ENCODE data around the gene UBC. TPM values are rescaled to one million over a fixed set of nuclear protein-coding genes. Genes with fewer than 3 reads are reported as not detected.

Gene UBC
- total and polyA plus RNA-seq, 9 of the 15 experiments (the other 6 are each of a cell fraction or from before 2014, with no cell fraction given): 533 to 1,153 (median 813) TPM

DNA sequence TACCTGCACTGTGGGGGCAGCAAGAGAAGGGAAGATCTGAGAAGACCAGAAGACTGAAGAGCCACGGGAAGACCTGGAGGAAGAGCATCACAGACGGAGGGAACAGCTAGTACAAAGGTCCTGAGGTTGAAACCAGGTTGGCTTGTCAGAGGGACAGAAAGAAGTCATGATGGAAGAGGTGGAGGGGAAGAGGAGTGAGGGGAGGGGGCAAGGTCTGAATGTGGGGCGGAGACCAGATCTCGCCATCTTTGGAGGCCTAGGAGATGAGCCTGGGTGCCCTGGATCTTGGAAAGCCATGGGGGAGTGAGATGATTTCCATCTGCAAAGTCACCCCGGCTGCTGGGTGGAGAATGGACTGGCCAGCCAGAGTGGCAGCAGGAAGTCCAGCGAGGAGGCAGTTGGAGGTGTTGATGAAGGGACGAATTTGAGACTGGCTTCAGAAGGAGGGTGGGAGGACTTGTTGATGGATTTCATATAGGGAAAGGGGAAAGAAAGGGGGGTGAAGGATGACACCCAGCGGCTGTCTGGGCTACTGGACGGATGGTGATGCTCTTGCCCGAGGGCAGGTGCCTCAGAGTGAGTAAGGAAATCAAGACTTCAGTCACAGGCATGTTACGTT, 14.6 kb upstream of the UBC start:
- Histone ChIP-seq H3K4me3 (no peak overlapping the region), H3K9me1 (ENCODE audit: control insufficient read depth, insufficient read depth, low read length) (no peaks in the 10 kb centered on the region), H4K20me1 (replicated peaks; ENCODE audit: control insufficient read depth, insufficient read depth, low read length) (no peaks in the 10 kb centered on the region), H3K9me3 (replicated peaks; ENCODE audit: control insufficient read depth, insufficient read depth, low read depth, low read length) (no peaks in the 10 kb centered on the region), H3K9ac (ENCODE audit: insufficient read depth in 1 of 2, low read depth in 2 of 2, low read length in 2 of 2) (peak overlapping the region in 1 of 2 experiments; percentile 60; a peak in 1 of 4 replicates), H3K27ac (ENCODE audit: extremely low read depth, low read depth, low read length) (no peak overlapping the region), H3K27me3 (ENCODE audit: control insufficient read depth in 2 of 2, insufficient read depth in 2 of 2, low read length in 2 of 2) (no peaks in the 10 kb centered on the region), H3K79me2 (ENCODE audit: control insufficient read depth, insufficient read depth, low read length) (no peaks in the 10 kb centered on the region), H3K36me3 (ENCODE audit: control insufficient read depth, insufficient read depth, low read length) (no peaks in the 10 kb centered on the region), H3K4me2 (ENCODE audit: insufficient read depth, low read length) (peak overlapping the region; percentile 54), H3K4me1 (replicated peaks in 1 of 2; ENCODE audit: control insufficient read depth in 2 of 2, insufficient read depth in 2 of 2, low read length in 2 of 2) (peaks cover 13 to 16% of the 10 kb centered on the region in 2 experiments; a peak in 4 of 5 replicates), H2AFZ (ENCODE audit: low read depth, low read length) (peak overlapping the region; percentile 40)
- ChIA-PET POLR2A (interaction anchor here (0.9 to 2.3 kb wide), 4 partner anchors 8 to 15 kb away, joined by 6 to 18 read pairs (median 9); partner anchors contain the start of gene UBC), CTCF (ENCODE audit: low intra/inter-chr PET ratio) (interaction anchor here (0.6 to 1.8 kb wide), 3 partner anchors 21 to 105 kb away, joined by 3 to 7 read pairs (median 4); no protein-coding TSS in a partner anchor)
- intact Hi-C loops (cut with micrococcal nuclease) (no loop called here), in situ Hi-C loops (cut with MboI) (no loop called here)
- BruUV-seq (replicated peaks): no TSS peak
- FAIRE-seq: peak; percentile 40
- 45% methylated on average over 10 of the region's 11 CpGs for WGBS (ENCODE audit: insufficient coverage, low coverage, missing lambda C conversion rate)
- DNase-seq (ENCODE audit: extremely low read depth in 1 of 4, low spot score in 3 of 4): peak in 3 of 4 experiments; percentile 26 to 56 (median 50)
- ATAC-seq: peak; percentile 27; the same call in 2 of the 3 replicates
- TF ChIP-seq BCOR (IDR thresholded peaks at IDR 0.05) (peak; percentile 94), ESRRB (CRISPR knock-in tag; IDR thresholded peaks at IDR 0.05; ENCODE audit: borderline replicate concordance) (no peak), HEY1 (CRISPR knock-in tag; IDR thresholded peaks at IDR 0.05; ENCODE audit: borderline replicate concordance) (no peak), CTBP1 (IDR thresholded peaks at IDR 0.05; ENCODE audit: borderline replicate concordance) (peak; percentile 64; the same call in 1 of the 2 replicates), KDM1A (IDR thresholded peaks at IDR 0.05) (peak; percentile 7 to 68; a peak in 2 of 4 replicates), NFE2L1 (tag; IDR thresholded peaks at IDR 0.05; ENCODE audit: borderline replicate concordance, low read depth) (no peak), HDAC2 (IDR thresholded peaks at IDR 0.05) (peak; percentile 65), DPF2 (IDR thresholded peaks at IDR 0.05) (peak; percentile 28; the same call in 1 of the 2 replicates), THRAP3 (IDR thresholded peaks at IDR 0.05; ENCODE audit: borderline replicate concordance) (0 out of 2 replicates have a peak, but pooled peaks have one; percentile 49), TCF7L2 (IDR thresholded peaks at IDR 0.05; ENCODE audit: low read depth, low read length) (peak; percentile 68), ZNF263 (CRISPR knock-in tag; IDR thresholded peaks at IDR 0.05; ENCODE audit: borderline replicate concordance) (0 out of 2 replicates have a peak, but pooled peaks have one; percentile 35), RAD21 (CRISPR knock-in tag; conservative IDR thresholded peaks at IDR 0.05 in 1 of 2, IDR thresholded peaks at IDR 0.05 in 1 of 2) (peak in 1 of 2 experiments; percentile 63; a peak in 2 of 4 replicates), ZNF316 (IDR thresholded peaks at IDR 0.05) (peak; percentile 21; the same call in 1 of the 2 replicates)
- TF ChIP-seq, protein P1, sequence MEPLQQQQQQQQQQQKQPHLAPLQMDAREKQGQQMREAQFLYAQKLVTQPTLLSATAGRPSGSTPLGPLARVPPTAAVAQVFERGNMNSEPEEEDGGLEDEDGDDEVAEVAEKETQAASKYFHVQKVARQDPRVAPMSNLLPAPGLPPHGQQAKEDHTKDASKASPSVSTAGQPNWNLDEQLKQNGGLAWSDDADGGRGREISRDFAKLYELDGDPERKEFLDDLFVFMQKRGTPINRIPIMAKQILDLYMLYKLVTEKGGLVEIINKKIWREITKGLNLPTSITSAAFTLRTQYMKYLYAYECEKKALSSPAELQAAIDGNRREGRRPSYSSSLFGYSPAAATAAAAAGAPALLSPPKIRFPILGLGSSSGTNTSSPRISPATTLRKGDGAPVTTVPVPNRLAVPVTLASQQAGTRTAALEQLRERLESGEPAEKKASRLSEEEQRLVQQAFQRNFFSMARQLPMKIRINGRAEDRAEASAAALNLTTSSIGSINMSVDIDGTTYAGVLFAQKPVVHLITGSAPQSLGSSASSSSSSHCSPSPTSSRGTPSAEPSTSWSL (CRISPR knock-in tag; IDR thresholded peaks at IDR 0.05; ENCODE audit: borderline replicate concordance): no peak
- TF ChIP-seq, protein P2, sequence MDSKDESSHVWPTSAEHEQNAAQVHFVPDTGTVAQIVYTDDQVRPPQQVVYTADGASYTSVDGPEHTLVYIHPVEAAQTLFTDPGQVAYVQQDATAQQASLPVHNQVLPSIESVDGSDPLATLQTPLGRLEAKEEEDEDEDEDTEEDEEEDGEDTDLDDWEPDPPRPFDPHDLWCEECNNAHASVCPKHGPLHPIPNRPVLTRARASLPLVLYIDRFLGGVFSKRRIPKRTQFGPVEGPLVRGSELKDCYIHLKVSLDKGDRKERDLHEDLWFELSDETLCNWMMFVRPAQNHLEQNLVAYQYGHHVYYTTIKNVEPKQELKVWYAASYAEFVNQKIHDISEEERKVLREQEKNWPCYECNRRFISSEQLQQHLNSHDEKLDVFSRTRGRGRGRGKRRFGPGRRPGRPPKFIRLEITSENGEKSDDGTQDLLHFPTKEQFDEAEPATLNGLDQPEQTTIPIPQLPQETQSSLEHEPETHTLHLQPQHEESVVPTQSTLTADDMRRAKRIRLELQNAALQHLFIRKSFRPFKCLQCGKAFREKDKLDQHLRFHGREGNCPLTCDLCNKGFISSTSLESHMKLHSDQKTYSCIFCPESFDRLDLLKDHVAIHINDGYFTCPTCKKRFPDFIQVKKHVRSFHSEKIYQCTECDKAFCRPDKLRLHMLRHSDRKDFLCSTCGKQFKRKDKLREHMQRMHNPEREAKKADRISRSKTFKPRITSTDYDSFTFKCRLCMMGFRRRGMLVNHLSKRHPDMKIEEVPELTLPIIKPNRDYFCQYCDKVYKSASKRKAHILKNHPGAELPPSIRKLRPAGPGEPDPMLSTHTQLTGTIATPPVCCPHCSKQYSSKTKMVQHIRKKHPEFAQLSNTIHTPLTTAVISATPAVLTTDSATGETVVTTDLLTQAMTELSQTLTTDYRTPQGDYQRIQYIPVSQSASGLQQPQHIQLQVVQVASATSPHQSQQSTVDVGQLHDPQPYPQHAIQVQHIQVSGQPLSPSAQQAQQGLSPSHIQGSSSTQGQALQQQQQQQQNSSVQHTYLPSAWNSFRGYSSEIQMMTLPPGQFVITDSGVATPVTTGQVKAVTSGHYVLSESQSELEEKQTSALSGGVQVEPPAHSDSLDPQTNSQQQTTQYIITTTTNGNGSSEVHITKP (IDR thresholded peaks at IDR 0.05; ENCODE audit: partially characterized antibody): peak; percentile 97
- TF ChIP-seq, protein P3, sequence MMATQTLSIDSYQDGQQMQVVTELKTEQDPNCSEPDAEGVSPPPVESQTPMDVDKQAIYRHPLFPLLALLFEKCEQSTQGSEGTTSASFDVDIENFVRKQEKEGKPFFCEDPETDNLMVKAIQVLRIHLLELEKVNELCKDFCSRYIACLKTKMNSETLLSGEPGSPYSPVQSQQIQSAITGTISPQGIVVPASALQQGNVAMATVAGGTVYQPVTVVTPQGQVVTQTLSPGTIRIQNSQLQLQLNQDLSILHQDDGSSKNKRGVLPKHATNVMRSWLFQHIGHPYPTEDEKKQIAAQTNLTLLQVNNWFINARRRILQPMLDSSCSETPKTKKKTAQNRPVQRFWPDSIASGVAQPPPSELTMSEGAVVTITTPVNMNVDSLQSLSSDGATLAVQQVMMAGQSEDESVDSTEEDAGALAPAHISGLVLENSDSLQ (IDR thresholded peaks at IDR 0.05): peak; percentile 43; the same call in 1 of the 2 replicates

Data from K562 (cell line).